ENCODE data around the gene MPZL1.

The MPZL1 gene

GRCh38 chr1:167721617-167722151, at the start of gene MPZL1:
TSS of gene MPZL1 (plus strand) at chr1:167721982. CDS start at chr1:167722152, 170 bp downstream.
- no peak for TF ChIP-seq CTCF (IDR thresholded peaks at IDR 0.05)
- Mint-ChIP-seq H3K9me3 (no peaks in the 10 kb centered on the region), H3K27ac (peak within 1 kb of the TSS; percentile 77), H3K4me3 (peak within 1 kb of the TSS; percentile 87), H3K4me1 (peaks cover 57% of the 10 kb centered on the region), H3K36me3 (ENCODE audit: low read depth) (peaks cover 18% of the 10 kb centered on the region), H3K27me3 (ENCODE audit: low read depth, poor library complexity) (peaks cover 7% of the 10 kb centered on the region)
- DNase-seq, result peak; percentile 97

GRCh38 chr1:167672831-167673230, 49.0 kb upstream of the MPZL1 start:
- H3K27me3 Mint-ChIP-seq (ENCODE audit: low read depth, poor library complexity), result peaks cover 8% of the 10 kb centered on the region
- peaks cover 35% of the 10 kb centered on the region for H3K4me1 Mint-ChIP-seq
- no peak for DNase-seq
- H3K36me3 Mint-ChIP-seq (ENCODE audit: low read depth), result no peaks in the 10 kb centered on the region
- H3K9me3 Mint-ChIP-seq, result no peaks in the 10 kb centered on the region
- no peak overlapping the region for H3K4me3 Mint-ChIP-seq
- TF ChIP-seq CTCF (IDR thresholded peaks at IDR 0.05), result no peak
- no peak overlapping the region for H3K27ac Mint-ChIP-seq

GRCh38 chr1:167673265-167673664, 48.5 kb upstream of the MPZL1 start:
- no peaks in the 10 kb centered on the region for H3K9me3 Mint-ChIP-seq

GRCh38 chr1:167674156-167674555, 47.6 kb upstream of the MPZL1 start:
- TF ChIP-seq CTCF (IDR thresholded peaks at IDR 0.05), result no peak
- Mint-ChIP-seq H3K27me3 (ENCODE audit: low read depth, poor library complexity) (peaks cover 8% of the 10 kb centered on the region), H3K36me3 (ENCODE audit: low read depth) (no peaks in the 10 kb centered on the region), H3K4me1 (peaks cover 30% of the 10 kb centered on the region), H3K4me3 (no peak overlapping the region), H3K9me3 (no peaks in the 10 kb centered on the region), H3K27ac (no peak overlapping the region)
- DNase-seq, result no peak

More at GRCh38 chr1:167673265-167673664, 48.5 kb upstream of the MPZL1 start:
- no peak overlapping the region for H3K27ac Mint-ChIP-seq
- DNase-seq, result no peak
- TF ChIP-seq CTCF (IDR thresholded peaks at IDR 0.05), result no peak
- H3K4me1 Mint-ChIP-seq, result peaks cover 35% of the 10 kb centered on the region
- no peaks in the 10 kb centered on the region for H3K36me3 Mint-ChIP-seq (ENCODE audit: low read depth)
- H3K27me3 Mint-ChIP-seq (ENCODE audit: low read depth, poor library complexity), result peaks cover 8% of the 10 kb centered on the region
- no peak overlapping the region for H3K4me3 Mint-ChIP-seq

GRCh38 chr1:167675440-167675839, 46.3 kb upstream of the MPZL1 start:
- H3K27ac Mint-ChIP-seq, result no peak overlapping the region
- no peak overlapping the region for H3K4me3 Mint-ChIP-seq
- H3K27me3 Mint-ChIP-seq (ENCODE audit: low read depth, poor library complexity), result peaks cover 8% of the 10 kb centered on the region
- no peaks in the 10 kb centered on the region for H3K9me3 Mint-ChIP-seq
- no peak for DNase-seq
- H3K36me3 Mint-ChIP-seq (ENCODE audit: low read depth), result no peaks in the 10 kb centered on the region
- H3K4me1 Mint-ChIP-seq, result peaks cover 18% of the 10 kb centered on the region
- TF ChIP-seq CTCF (IDR thresholded peaks at IDR 0.05), result no peak

- Mint-ChIP-seq H3K27ac (no peak overlapping the region), H3K9me3 (no peaks in the 10 kb centered on the region), H3K4me3 (no peak overlapping the region), H3K27me3 (ENCODE audit: low read depth, poor library complexity) (peaks cover 8% of the 10 kb centered on the region), H3K36me3 (ENCODE audit: low read depth) (no peaks in the 10 kb centered on the region), H3K4me1 (peaks cover 14% of the 10 kb centered on the region)
- DNase-seq, result no peak
- TF ChIP-seq CTCF (IDR thresholded peaks at IDR 0.05), result no peak
These were observed 45.4 kb upstream of the MPZL1 start for GRCh38 chr1:167676205-167676915.
